Measurements from ENCODE around the gene RHOT2.
A peak's percentile ranks its signal among the peaks of the same experiment; 100 is the strongest.

Gene RHOT2

DNA sequence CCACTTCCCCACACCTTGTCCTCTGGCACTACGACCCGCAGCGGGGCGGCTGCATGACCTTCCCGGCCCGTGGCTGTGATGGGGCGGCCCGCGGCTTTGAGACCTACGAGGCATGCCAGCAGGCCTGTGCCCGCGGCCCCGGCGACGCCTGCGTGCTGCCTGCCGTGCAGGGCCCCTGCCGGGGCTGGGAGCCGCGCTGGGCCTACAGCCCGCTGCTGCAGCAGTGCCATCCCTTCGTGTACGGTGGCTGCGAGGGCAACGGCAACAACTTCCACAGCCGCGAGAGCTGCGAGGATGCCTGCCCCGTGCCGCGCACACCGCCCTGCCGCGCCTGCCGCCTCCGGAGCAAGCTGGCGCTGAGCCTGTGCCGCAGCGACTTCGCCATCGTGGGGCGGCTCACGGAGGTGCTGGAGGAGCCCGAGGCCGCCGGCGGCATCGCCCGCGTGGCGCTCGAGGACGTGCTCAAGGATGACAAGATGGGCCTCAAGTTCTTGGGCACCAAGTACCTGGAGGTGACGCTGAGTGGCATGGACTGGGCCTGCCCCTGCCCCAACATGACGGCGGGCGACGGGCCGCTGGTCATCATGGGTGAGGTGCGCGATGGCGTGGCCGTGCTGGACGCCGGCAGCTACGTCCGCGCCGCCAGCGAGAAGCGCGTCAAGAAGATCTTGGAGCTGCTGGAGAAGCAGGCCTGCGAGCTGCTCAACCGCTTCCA is 34.4 kb upstream of the RHOT2 start:
- TF ChIP-seq, protein P1, sequence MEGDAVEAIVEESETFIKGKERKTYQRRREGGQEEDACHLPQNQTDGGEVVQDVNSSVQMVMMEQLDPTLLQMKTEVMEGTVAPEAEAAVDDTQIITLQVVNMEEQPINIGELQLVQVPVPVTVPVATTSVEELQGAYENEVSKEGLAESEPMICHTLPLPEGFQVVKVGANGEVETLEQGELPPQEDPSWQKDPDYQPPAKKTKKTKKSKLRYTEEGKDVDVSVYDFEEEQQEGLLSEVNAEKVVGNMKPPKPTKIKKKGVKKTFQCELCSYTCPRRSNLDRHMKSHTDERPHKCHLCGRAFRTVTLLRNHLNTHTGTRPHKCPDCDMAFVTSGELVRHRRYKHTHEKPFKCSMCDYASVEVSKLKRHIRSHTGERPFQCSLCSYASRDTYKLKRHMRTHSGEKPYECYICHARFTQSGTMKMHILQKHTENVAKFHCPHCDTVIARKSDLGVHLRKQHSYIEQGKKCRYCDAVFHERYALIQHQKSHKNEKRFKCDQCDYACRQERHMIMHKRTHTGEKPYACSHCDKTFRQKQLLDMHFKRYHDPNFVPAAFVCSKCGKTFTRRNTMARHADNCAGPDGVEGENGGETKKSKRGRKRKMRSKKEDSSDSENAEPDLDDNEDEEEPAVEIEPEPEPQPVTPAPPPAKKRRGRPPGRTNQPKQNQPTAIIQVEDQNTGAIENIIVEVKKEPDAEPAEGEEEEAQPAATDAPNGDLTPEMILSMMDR (IDR thresholded peaks at IDR 0.05; ENCODE audit: insufficient read depth, low read depth, low read length, missing control alignments): no peak
- no peak for DNase-seq (ENCODE audit: low read depth)
- H3K4me3 ChIP-seq (ENCODE audit: low read length): no peak overlapping the region

- no peak overlapping the region for H3K4me3 ChIP-seq (ENCODE audit: low read length)
- DNase-seq (ENCODE audit: low read depth): no peak
- TF ChIP-seq, protein P1 (IDR thresholded peaks at IDR 0.05; ENCODE audit: insufficient read depth, low read depth, low read length, missing control alignments): no peak
These were observed 33.8 kb upstream of the RHOT2 start for GRCh38 chr16:634051-634670.

- H3K4me3 ChIP-seq (ENCODE audit: low read length): peak overlapping the region; percentile 72
- no peak for DNase-seq (ENCODE audit: low read depth)
- TF ChIP-seq, protein P1 (IDR thresholded peaks at IDR 0.05; ENCODE audit: insufficient read depth, low read depth, low read length, missing control alignments): no peak
These were observed 32.9 kb upstream of the RHOT2 start for GRCh38 chr16:634996-635395.

DNA sequence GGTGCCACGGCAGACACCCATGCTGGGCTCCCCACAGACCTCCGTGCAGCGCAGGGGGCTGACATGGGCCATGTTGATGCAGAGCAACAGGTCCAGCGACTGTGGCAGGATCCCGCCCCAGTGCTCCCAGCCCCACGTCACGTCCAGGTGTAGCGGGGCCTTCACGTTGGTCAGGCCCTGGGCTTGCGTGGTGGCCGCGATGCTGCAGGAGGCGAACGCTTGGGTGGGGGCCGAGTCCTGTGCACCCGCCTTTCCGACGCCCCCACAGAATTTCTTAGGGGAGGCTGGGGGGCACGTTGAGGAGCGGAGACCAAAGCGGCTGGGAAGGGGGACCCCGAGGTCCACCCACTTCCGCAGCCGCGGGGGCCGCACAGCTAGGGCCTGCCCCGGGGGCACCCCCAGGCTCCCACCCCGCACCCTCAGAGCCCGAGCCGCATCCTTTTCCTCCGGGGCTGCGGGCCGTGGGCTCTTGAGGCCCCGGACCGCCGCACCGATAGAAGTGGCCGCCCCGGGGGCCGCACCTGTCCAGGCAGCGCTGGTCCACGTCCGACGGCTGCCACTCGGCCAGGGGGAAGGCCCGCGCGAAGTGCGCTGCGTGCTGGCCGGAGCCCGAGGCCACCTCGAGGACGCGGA is 32.2 kb upstream of the RHOT2 start:
- TF ChIP-seq, protein P1 (IDR thresholded peaks at IDR 0.05; ENCODE audit: insufficient read depth, low read depth, low read length, missing control alignments): no peak
- DNase-seq (ENCODE audit: low read depth): no peak
- peak overlapping the region; percentile 72 for H3K4me3 ChIP-seq (ENCODE audit: low read length)

- TF ChIP-seq, protein P1 (IDR thresholded peaks at IDR 0.05; ENCODE audit: insufficient read depth, low read depth, low read length, missing control alignments): no peak
These were observed 31.5 kb upstream of the RHOT2 start, which contains the start of gene METTL26 for GRCh38 chr16:636206-637080. TSS of gene METTL26 (minus strand) at chr16:636305. CDS start at chr16:636290, 15 bp downstream.

More at GRCh38 chr16:636206-637080, 31.5 kb upstream of the RHOT2 start, which contains the start of gene METTL26:
- DNase-seq (ENCODE audit: low read depth): peak; percentile 96
- peak within 1 kb of the TSS; percentile 72 for H3K4me3 ChIP-seq (ENCODE audit: low read length)
